Measurements from ENCODE around the gene OR8B8. TPM values are rescaled to one million over a fixed set of nuclear protein-coding genes. Genes with fewer than 3 reads are reported as not detected.

OR8B8 gene
- total and polyA plus RNA-seq, 7 experiments from 2014 or later: not detected

DNA sequence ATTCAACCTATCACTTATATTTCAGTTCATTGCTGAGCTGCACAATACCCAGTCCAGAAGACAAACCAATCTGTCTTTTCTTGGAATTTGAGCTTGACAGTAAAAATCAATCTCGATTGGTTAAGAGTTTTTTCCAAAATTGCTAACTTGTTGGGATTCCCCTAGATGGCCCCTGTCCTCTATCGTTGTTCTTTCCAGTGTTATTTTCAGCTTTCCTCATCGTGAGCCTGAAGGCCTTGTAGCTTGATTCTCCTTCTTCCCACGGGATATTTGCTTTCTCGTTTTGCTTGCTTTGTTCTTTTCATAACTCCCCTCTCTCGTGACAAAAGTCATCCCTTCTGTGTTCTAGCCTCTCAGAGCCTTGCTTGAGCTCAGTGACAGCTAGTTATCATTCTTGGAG, 3.1 kb downstream of the OR8B8 start:
- no peak for DNase-seq
- Mint-ChIP-seq H3K4me1 (no peaks in the 10 kb centered on the region), H3K27ac (no peak overlapping the region), H3K9me3 (peaks cover 0 to 9% (median 2%) of the 10 kb centered on the region in 11 donors), H3K27me3 (peaks cover 0 to 37% (median 32%) of the 10 kb centered on the region in 5 donors), H3K4me3 (no peak overlapping the region), H3K36me3 (no peaks in the 10 kb centered on the region)
- ChIA-PET POLR2A (no interaction called here), CTCF (no interaction called here)
- intact Hi-C loops (cut with micrococcal nuclease): no loop called here
- no peak overlapping the region for H3K27ac ChIP-seq (ENCODE audit: low read depth, low read length)
- no peak for ATAC-seq
- H3K9me3 ChIP-seq (ENCODE audit: control insufficient read depth in 2 of 3, low read length in 3 of 3): no peaks in the 10 kb centered on the region
- H3K4me3 ChIP-seq (ENCODE audit: low read length): no peak overlapping the region
- no peaks in the 10 kb centered on the region for H3K27me3 ChIP-seq (ENCODE audit: control insufficient read depth in 2 of 2, insufficient read depth in 2 of 2, low read length in 2 of 2)
- no peaks in the 10 kb centered on the region for H3K4me1 ChIP-seq (ENCODE audit: control insufficient read depth in 2 of 2, insufficient read depth in 2 of 2, low read length in 2 of 2)
- H3K36me3 ChIP-seq (ENCODE audit: control insufficient read depth in 2 of 3, insufficient read depth in 3 of 3, low read length in 3 of 3): no peaks in the 10 kb centered on the region

DNA sequence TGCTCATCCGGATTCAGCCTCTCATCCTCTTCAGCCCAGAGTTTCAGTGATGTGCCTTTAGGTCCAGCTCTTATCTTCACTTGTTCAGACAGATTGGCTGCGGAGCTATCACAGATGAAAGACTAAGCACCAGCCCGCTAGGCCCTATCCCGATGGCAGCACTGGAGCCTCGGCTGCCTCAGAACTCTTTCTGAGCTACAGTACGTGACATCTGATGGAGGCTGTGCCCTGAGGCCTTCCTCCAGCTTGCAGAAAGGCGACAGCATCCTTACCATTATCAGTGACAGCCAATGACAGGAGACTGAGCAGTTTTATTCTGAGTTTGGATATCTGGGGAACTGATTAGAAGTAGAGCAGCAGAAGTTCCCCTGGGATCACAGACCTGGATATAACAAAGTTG, 4.0 kb downstream of the OR8B8 start:
- DNase-seq (no peak), ATAC-seq (no peak)
- no peaks in the 10 kb centered on the region for H3K4me1 Mint-ChIP-seq
- H3K4me3 Mint-ChIP-seq: no peak overlapping the region
- H3K9me3 Mint-ChIP-seq: peaks cover 0 to 17% (median 3%) of the 10 kb centered on the region in 11 donors
- no peaks in the 10 kb centered on the region for H3K36me3 ChIP-seq (ENCODE audit: control insufficient read depth in 2 of 3, insufficient read depth in 3 of 3, low read length in 3 of 3)
- POLR2A ChIA-PET: no interaction called here
- H3K27ac ChIP-seq (ENCODE audit: low read depth, low read length): no peak overlapping the region
- no peak overlapping the region for H3K27ac Mint-ChIP-seq
- H3K4me3 ChIP-seq (ENCODE audit: low read length): no peak overlapping the region
- H3K27me3 ChIP-seq (ENCODE audit: control insufficient read depth in 2 of 2, insufficient read depth in 2 of 2, low read length in 2 of 2): no peaks in the 10 kb centered on the region
- CTCF ChIA-PET: no interaction called here
- no peaks in the 10 kb centered on the region for H3K36me3 Mint-ChIP-seq
- no peaks in the 10 kb centered on the region for H3K9me3 ChIP-seq (ENCODE audit: control insufficient read depth in 2 of 3, low read length in 3 of 3)
- intact Hi-C loops (cut with micrococcal nuclease): no loop called here
- H3K4me1 ChIP-seq (ENCODE audit: control insufficient read depth in 2 of 2, insufficient read depth in 2 of 2, low read length in 2 of 2): no peaks in the 10 kb centered on the region
- peaks cover 0 to 37% (median 27%) of the 10 kb centered on the region in 5 donors for H3K27me3 Mint-ChIP-seq

DNA sequence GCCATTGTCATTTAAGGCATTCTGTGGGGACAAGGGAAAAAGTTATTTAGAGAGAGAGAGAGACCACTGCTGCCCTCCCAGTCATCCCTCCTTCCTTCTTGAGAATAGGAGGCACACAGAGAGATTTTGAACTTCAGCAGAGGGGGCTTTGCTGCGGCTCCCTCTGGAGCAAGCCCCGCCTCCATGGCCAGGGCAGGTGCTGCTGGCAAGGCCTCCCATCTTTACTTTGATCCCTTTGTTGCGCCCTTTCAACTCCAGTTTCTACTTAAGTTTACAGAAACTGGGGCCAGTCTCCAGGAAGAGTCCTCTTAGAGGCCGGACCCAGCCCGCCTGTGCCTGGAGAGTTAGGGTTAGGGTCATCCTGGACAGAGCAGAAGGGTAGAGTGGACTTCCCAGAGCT, 4.4 kb downstream of the OR8B8 start:
- Mint-ChIP-seq H3K4me1 (no peaks in the 10 kb centered on the region), H3K27ac (no peak overlapping the region), H3K4me3 (no peak overlapping the region), H3K36me3 (no peaks in the 10 kb centered on the region), H3K27me3 (peaks cover 2 to 37% (median 29%) of the 10 kb centered on the region in 5 donors), H3K9me3 (peaks cover 0 to 17% (median 3%) of the 10 kb centered on the region in 11 donors)
- ATAC-seq (no peak), DNase-seq (no peak)
- H3K4me3 ChIP-seq (ENCODE audit: low read length): no peak overlapping the region
- POLR2A ChIA-PET: no interaction called here
- H3K36me3 ChIP-seq (ENCODE audit: control insufficient read depth in 2 of 3, insufficient read depth in 3 of 3, low read length in 3 of 3): no peaks in the 10 kb centered on the region
- H3K9me3 ChIP-seq (ENCODE audit: control insufficient read depth in 2 of 3, low read length in 3 of 3): no peaks in the 10 kb centered on the region
- intact Hi-C loops (cut with micrococcal nuclease): no loop called here
- CTCF ChIA-PET: no interaction called here
- no peaks in the 10 kb centered on the region for H3K4me1 ChIP-seq (ENCODE audit: control insufficient read depth in 2 of 2, insufficient read depth in 2 of 2, low read length in 2 of 2)
- no peak overlapping the region for H3K27ac ChIP-seq (ENCODE audit: low read depth, low read length)
- no peaks in the 10 kb centered on the region for H3K27me3 ChIP-seq (ENCODE audit: control insufficient read depth in 2 of 2, insufficient read depth in 2 of 2, low read length in 2 of 2)

DNA sequence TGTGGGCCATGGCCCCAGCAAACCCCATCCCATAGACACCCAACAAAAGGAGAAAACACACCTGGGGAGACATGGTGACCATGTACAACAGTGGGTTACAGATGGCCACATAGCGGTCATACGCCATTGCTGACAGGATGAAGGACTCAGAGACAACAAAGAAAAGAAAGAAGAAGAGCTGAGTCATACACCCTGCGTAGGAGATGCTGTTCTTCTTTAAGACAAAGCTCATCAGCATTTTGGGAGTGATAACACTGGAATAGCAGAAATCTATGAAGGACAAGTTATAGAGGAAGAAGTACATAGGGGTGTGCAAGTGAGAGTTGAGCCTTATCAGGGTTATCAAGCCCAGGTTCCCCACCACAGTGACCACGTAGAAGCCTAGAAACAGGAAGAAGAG, 4.9 kb downstream of the OR8B8 start:
- Mint-ChIP-seq H3K36me3 (no peaks in the 10 kb centered on the region), H3K27me3 (peaks cover 2 to 40% (median 31%) of the 10 kb centered on the region in 5 donors), H3K4me1 (no peaks in the 10 kb centered on the region), H3K9me3 (peaks cover 0 to 17% (median 3%) of the 10 kb centered on the region in 11 donors), H3K27ac (no peak overlapping the region), H3K4me3 (no peak overlapping the region)
- CTCF ChIA-PET: no interaction called here
- Histone ChIP-seq H3K9me3 (ENCODE audit: control insufficient read depth in 2 of 3, low read length in 3 of 3) (no peaks in the 10 kb centered on the region), H3K27me3 (ENCODE audit: control insufficient read depth in 2 of 2, insufficient read depth in 2 of 2, low read length in 2 of 2) (no peaks in the 10 kb centered on the region), H3K27ac (ENCODE audit: low read depth, low read length) (no peak overlapping the region), H3K4me3 (ENCODE audit: low read length) (no peak overlapping the region), H3K36me3 (ENCODE audit: control insufficient read depth in 2 of 3, insufficient read depth in 3 of 3, low read length in 3 of 3) (no peaks in the 10 kb centered on the region), H3K4me1 (ENCODE audit: control insufficient read depth in 2 of 2, insufficient read depth in 2 of 2, low read length in 2 of 2) (no peaks in the 10 kb centered on the region)
- intact Hi-C loops (cut with micrococcal nuclease): no loop called here
- ATAC-seq: no peak
- POLR2A ChIA-PET: no interaction called here
- DNase-seq: no peak

DNA sequence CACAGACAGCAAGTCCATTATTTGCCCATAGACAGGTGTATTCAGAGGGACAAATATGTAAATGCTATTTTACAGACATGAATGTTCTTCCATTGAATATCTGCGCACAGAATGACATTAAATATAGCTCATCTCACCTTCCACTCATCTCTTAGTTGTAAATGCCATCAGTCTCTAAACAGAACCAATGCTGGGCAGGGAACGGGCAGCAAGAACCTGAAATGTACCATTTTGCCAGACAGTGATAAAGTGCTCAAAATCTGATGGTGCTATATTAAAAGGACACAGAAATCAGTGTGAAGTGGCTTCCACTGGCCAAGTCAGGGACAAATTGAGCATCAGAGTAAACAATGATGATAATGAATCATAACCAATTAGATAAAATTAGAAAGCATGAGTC, 10.8 kb downstream of the OR8B8 start:
- Histone ChIP-seq H3K9me3 (ENCODE audit: control insufficient read depth in 2 of 3, low read length in 3 of 3) (no peaks in the 10 kb centered on the region), H3K4me3 (ENCODE audit: low read length) (no peak overlapping the region), H3K4me1 (ENCODE audit: control insufficient read depth in 2 of 2, insufficient read depth in 2 of 2, low read length in 2 of 2) (no peaks in the 10 kb centered on the region), H3K36me3 (ENCODE audit: control insufficient read depth in 2 of 3, insufficient read depth in 3 of 3, low read length in 3 of 3) (no peaks in the 10 kb centered on the region), H3K27me3 (ENCODE audit: control insufficient read depth in 2 of 2, insufficient read depth in 2 of 2, low read length in 2 of 2) (no peaks in the 10 kb centered on the region), H3K27ac (ENCODE audit: low read depth, low read length) (no peak overlapping the region)
- DNase-seq (no peak), ATAC-seq (no peak)
- Mint-ChIP-seq H3K9me3 (peaks cover 0 to 19% (median 3%) of the 10 kb centered on the region in 11 donors), H3K4me1 (no peaks in the 10 kb centered on the region), H3K36me3 (peaks cover 0 to 1% (median 0%) of the 10 kb centered on the region in 5 donors), H3K27ac (no peak overlapping the region), H3K27me3 (peaks cover 4 to 30% (median 23%) of the 10 kb centered on the region in 5 donors), H3K4me3 (no peak overlapping the region)
- POLR2A ChIA-PET: no interaction called here
- intact Hi-C loops (cut with micrococcal nuclease): no loop called here
- CTCF ChIA-PET: no interaction called here

DNA sequence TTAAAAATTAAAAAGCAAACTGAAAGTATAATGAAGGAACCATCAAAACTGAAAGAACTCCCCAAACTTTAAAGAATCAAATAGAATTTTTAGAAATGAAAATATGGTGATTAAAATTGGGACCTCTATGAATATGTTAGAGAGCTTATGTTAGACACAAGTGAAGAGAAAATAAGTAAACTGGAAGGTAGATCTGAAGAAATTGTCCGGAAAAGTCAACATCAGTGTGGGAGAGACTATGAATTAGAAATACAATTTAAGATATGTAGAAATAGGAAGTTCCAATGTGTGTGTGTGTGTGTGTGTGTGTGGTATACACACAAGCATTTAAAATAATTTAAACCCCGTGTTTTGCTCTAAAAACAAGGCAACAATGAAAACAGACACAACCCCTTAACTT, 15.9 kb downstream of the OR8B8 start:
- no peak overlapping the region for H3K27ac Mint-ChIP-seq
- intact Hi-C loops (cut with micrococcal nuclease): no loop called here
- ChIA-PET CTCF (interaction anchor here (1.4 kb wide), 1 partner anchor 9 kb away, joined by 3 read pairs; no protein-coding TSS in a partner anchor), POLR2A (no interaction called here)
- H3K4me1 Mint-ChIP-seq: no peaks in the 10 kb centered on the region
- Histone ChIP-seq H3K36me3 (ENCODE audit: control insufficient read depth in 2 of 3, insufficient read depth in 3 of 3, low read length in 3 of 3) (no peaks in the 10 kb centered on the region), H3K9me3 (ENCODE audit: control insufficient read depth in 2 of 3, low read length in 3 of 3) (no peaks in the 10 kb centered on the region), H3K4me3 (ENCODE audit: low read length) (no peak overlapping the region), H3K27ac (ENCODE audit: low read depth, low read length) (no peak overlapping the region), H3K4me1 (ENCODE audit: control insufficient read depth in 2 of 2, insufficient read depth in 2 of 2, low read length in 2 of 2) (no peaks in the 10 kb centered on the region), H3K27me3 (ENCODE audit: control insufficient read depth in 2 of 2, insufficient read depth in 2 of 2, low read length in 2 of 2) (no peaks in the 10 kb centered on the region)
- DNase-seq (no peak), ATAC-seq (no peak)
- H3K9me3 Mint-ChIP-seq: peaks cover 0 to 15% (median 6%) of the 10 kb centered on the region in 11 donors
- H3K4me3 Mint-ChIP-seq: no peak overlapping the region
- H3K27me3 Mint-ChIP-seq: peaks cover 2 to 14% (median 6%) of the 10 kb centered on the region in 5 donors
- H3K36me3 Mint-ChIP-seq: peaks cover 0 to 5% (median 0%) of the 10 kb centered on the region in 5 donors

DNA sequence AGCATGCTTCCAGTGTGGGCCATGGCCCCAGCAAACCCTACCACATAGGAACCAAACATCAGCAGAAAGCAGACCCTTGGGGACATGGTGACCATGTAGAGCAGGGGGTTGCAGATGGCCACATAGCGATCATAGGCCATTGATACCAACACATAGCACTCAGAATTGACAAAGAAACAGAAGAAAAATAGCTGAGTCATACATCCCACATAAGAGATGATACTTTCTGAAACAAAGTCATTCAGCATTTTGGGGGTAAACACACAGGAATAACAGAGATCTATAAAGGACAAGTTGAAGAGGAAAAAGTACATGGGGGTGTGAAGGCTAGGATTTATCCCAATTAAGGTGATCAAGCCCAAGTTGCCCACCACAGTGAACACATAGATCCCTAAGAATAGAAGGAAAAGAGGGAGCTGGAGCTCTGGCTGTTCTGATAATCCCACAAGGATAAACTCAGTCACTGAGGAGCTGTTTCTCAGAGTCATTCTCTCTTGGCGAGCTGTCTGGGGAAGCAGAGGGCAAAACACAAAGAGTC, 21.0 kb downstream of the OR8B8 start, which contains the start of gene OR8B4:
TSS of gene OR8B4 (minus strand) at position 488 of the 538 bp plus-strand sequence. CDS start at position 488, 0 bp downstream.
- POLR2A ChIA-PET: no interaction called here
- Histone ChIP-seq H3K9me3 (ENCODE audit: control insufficient read depth in 2 of 3, low read length in 3 of 3) (no peaks in the 10 kb centered on the region), H3K36me3 (ENCODE audit: control insufficient read depth in 2 of 3, insufficient read depth in 3 of 3, low read length in 3 of 3) (no peaks in the 10 kb centered on the region), H3K27ac (ENCODE audit: low read depth, low read length) (no peak within 1 kb of the TSS), H3K4me3 (ENCODE audit: low read length) (no peak within 1 kb of the TSS), H3K4me1 (ENCODE audit: control insufficient read depth in 2 of 2, insufficient read depth in 2 of 2, low read length in 2 of 2) (no peaks in the 10 kb centered on the region), H3K27me3 (ENCODE audit: control insufficient read depth in 2 of 2, insufficient read depth in 2 of 2, low read length in 2 of 2) (no peaks in the 10 kb centered on the region)
- Mint-ChIP-seq H3K9me3 (peaks cover 0 to 11% (median 3%) of the 10 kb centered on the region in 11 donors), H3K4me1 (no peaks in the 10 kb centered on the region), H3K27me3 (peaks cover 3 to 38% (median 27%) of the 10 kb centered on the region in 5 donors), H3K4me3 (no peak within 1 kb of the TSS), H3K27ac (no peak within 1 kb of the TSS), H3K36me3 (peaks cover 0 to 1% (median 0%) of the 10 kb centered on the region in 5 donors)
- DNase-seq (no peak), ATAC-seq (no peak)
- CTCF ChIA-PET: no interaction called here
- intact Hi-C loops (cut with micrococcal nuclease): no loop called here

All from naive thymus-derived CD4-positive, alpha-beta T cell (primary cell).